ENCODE measurements around the gene TNFSF13. TPM values are rescaled to one million over a fixed set of nuclear protein-coding genes. Genes with fewer than 3 reads are reported as not detected.

TNFSF13 gene
- total RNA-seq, 1 donor from 2014 or later, result 13.5 TPM

GRCh38 chr17:7563115-7563869 lies 4.7 kb downstream of the TNFSF13 start:
- H3K36me3 ChIP-seq (ENCODE audit: control insufficient read depth, insufficient read depth, low read length), result peaks cover 2% of the 10 kb centered on the region
- no peak for DNase-seq (ENCODE audit: low read depth)
- no peak for TF ChIP-seq CTCF (IDR thresholded peaks at IDR 0.05; ENCODE audit: insufficient read depth, low read length, poor library complexity, severe bottlenecking)
- no peaks in the 10 kb centered on the region for H3K27me3 ChIP-seq (ENCODE audit: control insufficient read depth, insufficient read depth, low read length)
- peak overlapping the region; percentile 83 for H3K4me3 ChIP-seq (ENCODE audit: low read depth, low read length)

GRCh38 chr17:7569571-7569970 lies 11.0 kb downstream of the TNFSF13 start:
- no peak overlapping the region for H3K4me3 ChIP-seq (ENCODE audit: low read depth, low read length)
- H3K27me3 ChIP-seq (ENCODE audit: control insufficient read depth, insufficient read depth, low read length), result no peaks in the 10 kb centered on the region
- no peak for DNase-seq (ENCODE audit: low read depth)
- H3K36me3 ChIP-seq (ENCODE audit: control insufficient read depth, insufficient read depth, low read length), result peaks cover 3% of the 10 kb centered on the region
- no peak for TF ChIP-seq CTCF (IDR thresholded peaks at IDR 0.05; ENCODE audit: insufficient read depth, low read length, poor library complexity, severe bottlenecking)

GRCh38 chr17:7570351-7570750 lies 11.8 kb downstream of the TNFSF13 start:
- Histone ChIP-seq H3K4me3 (ENCODE audit: low read depth, low read length) (no peak overlapping the region), H3K27me3 (ENCODE audit: control insufficient read depth, insufficient read depth, low read length) (no peaks in the 10 kb centered on the region), H3K36me3 (ENCODE audit: control insufficient read depth, insufficient read depth, low read length) (peaks cover 6% of the 10 kb centered on the region)
- TF ChIP-seq CTCF (IDR thresholded peaks at IDR 0.05; ENCODE audit: insufficient read depth, low read length, poor library complexity, severe bottlenecking), result no peak
- no peak for DNase-seq (ENCODE audit: low read depth)

- Histone ChIP-seq H3K36me3 (ENCODE audit: control insufficient read depth, insufficient read depth, low read length) (peaks cover 10% of the 10 kb centered on the region), H3K27me3 (ENCODE audit: control insufficient read depth, insufficient read depth, low read length) (no peaks in the 10 kb centered on the region), H3K4me3 (ENCODE audit: low read depth, low read length) (peak overlapping the region; percentile 53)
- TF ChIP-seq CTCF (IDR thresholded peaks at IDR 0.05; ENCODE audit: insufficient read depth, low read length, poor library complexity, severe bottlenecking), result no peak
- no peak for DNase-seq (ENCODE audit: low read depth)
These were observed 13.7 kb downstream of the TNFSF13 start for GRCh38 chr17:7572338-7572587.

GRCh38 chr17:7572588-7573323 lies 14.2 kb downstream of the TNFSF13 start:
- no peak for TF ChIP-seq CTCF (IDR thresholded peaks at IDR 0.05; ENCODE audit: insufficient read depth, low read length, poor library complexity, severe bottlenecking)
- DNase-seq (ENCODE audit: low read depth), result peak; percentile 95
- Histone ChIP-seq H3K27me3 (ENCODE audit: control insufficient read depth, insufficient read depth, low read length) (no peaks in the 10 kb centered on the region), H3K4me3 (ENCODE audit: low read depth, low read length) (peak overlapping the region; percentile 82), H3K36me3 (ENCODE audit: control insufficient read depth, insufficient read depth, low read length) (peaks cover 11% of the 10 kb centered on the region)

All from kidney epithelial cell (primary cell).